HG03108 (cell line): ENCODE results near the gene C2orf76.
"Not testable (repeated sequence)": the region's sequence is repeated elsewhere in the genome, so short reads cannot be mapped to it uniquely, and the experiment has no call there.

Experiments used
- ATAC-seq: cut with Tn5 transposase; IDR thresholded peaks from one replicate; pipeline ENCODE4 v1.9.1; 2021; ENCODE audit warnings: moderate library complexity; ENCODE audit not compliant: unreplicated experiment

Gene C2orf76

GRCh38 chr2:119301413-119301812, 65.2 kb downstream of the C2orf76 start:
- ATAC-seq, result no peak

- ATAC-seq, result no peak
Measured at GRCh38 chr2:119295688-119296375, 70.8 kb downstream of the C2orf76 start.

DNA sequence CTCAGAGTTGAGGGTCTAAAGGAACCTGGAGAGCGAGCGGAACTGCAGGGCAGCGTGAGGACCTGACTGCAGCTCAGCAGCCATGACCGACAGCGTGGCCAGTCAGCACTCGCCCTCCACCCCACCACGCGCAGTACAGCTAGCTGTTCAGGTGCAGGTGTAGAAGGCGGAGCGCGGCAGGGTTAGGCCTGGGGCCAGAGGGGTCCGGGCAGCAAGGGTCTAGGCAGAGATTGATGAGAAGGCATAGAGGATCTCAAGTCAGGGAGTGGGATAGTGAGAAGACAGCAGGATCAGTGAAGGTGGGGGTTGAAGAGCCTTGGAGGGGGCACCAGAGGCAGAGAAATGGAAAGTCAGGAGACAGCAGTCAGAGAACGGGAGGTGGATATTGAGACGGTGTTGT, 72.0 kb downstream of the C2orf76 start:
- no peak for ATAC-seq

GRCh38 chr2:119293900-119294299, 72.7 kb downstream of the C2orf76 start:
- no peak for ATAC-seq

GRCh38 chr2:119293254-119293653, 73.4 kb downstream of the C2orf76 start:
- ATAC-seq, result no peak

GRCh38 chr2:119292226-119292625, 74.4 kb downstream of the C2orf76 start:
- ATAC-seq, result no peak

DNA sequence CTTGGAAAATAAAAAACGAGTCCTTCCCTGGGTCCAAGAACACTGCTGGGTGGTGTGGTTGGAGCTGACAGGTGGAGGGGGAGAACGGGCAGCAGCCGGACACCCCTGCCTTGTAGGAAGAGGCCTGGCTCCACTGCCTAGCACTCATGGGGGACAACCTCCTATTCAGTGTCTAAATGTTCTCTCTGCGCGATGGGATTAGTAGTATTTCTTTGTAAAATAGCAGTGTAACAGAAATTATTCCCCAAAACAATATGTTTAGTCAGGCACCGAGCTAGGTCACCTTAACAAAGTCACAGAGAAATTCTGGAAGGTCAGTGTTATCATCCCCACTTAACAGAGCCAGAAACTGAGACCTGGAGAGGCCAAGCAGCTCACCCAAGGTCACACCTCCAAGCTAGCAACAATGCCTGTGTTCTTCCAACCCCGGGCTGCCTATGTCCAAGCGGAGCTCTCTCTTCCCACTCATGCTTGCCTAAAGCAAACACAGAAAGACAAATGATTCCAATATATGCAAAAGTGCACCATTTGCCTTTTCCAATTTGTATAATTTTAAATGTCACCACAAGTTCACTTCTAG, 75.0 kb downstream of the C2orf76 start:
- ATAC-seq, result no peak

GRCh38 chr2:119290859-119291587, 75.6 kb downstream of the C2orf76 start:
- ATAC-seq, result no peak

DNA sequence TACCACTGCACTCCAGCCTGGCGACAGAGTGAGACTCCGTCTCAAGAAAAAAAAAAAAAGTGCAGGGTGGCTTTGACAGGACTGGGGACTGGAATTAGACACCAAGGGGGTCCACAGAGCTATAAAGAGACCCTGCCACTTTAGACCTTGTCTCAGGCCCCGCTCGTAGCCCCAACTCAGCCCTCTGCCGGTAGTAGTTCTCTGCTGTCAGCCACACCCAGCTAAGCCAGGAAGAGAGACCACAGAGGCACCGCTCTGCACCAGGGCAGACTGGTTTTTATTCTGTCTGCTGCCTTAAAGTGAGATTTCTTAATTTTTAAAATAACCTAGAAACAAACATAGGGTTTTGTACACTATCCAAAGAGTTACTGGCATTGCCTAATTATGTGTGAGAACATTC, 77.0 kb downstream of the C2orf76 start:
- ATAC-seq, result no peak

DNA sequence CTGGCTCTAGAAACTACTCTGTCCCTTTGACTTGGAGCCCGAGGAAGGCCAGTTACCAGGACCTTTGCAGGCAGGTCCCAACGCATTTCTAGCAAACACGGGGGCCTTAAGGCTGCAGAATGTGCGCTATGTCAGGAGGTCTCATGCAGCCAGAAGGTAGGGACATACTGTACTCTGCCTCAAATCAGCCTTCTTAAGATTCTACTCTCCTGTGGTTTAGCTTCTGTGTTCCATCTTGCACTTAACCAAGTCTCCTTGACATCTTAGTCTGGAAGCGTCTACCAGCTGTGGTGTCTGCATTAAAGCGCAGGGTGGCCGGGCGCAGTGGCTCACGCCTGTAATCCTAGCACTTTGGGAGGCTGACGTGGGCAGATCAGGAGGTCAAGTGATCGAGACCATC, 77.5 kb downstream of the C2orf76 start:
- ATAC-seq, result no peak

GRCh38 chr2:119288576-119288975, 78.1 kb downstream of the C2orf76 start:
- no peak for ATAC-seq

- no peak for ATAC-seq
Measured at GRCh38 chr2:119286661-119287060, 80.0 kb downstream of the C2orf76 start.

DNA sequence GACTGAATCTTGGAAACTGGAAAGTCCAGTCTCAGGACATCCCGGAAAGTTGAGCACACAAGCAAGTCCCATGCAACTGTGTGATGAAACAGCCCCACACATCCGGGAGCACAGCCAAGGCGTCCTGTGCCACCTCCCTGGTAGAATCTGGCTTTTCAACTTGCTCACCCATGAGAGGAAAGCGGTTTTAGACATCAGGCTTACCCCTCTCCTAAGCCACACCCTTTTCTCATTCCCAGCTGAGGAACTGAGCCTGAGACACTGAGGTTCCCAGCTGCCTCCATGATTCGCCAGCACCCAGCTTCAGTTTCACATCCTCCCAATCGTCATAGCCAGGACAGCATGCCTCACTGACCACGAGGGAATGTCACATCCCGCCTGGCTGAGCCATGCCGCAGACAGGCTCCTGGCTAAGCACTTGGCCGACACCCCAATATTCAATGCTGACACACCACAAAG, 82.7 kb downstream of the C2orf76 start:
- ATAC-seq, result no peak

GRCh38 chr2:119282996-119283511, 83.6 kb downstream of the C2orf76 start:
- ATAC-seq, result no peak

DNA sequence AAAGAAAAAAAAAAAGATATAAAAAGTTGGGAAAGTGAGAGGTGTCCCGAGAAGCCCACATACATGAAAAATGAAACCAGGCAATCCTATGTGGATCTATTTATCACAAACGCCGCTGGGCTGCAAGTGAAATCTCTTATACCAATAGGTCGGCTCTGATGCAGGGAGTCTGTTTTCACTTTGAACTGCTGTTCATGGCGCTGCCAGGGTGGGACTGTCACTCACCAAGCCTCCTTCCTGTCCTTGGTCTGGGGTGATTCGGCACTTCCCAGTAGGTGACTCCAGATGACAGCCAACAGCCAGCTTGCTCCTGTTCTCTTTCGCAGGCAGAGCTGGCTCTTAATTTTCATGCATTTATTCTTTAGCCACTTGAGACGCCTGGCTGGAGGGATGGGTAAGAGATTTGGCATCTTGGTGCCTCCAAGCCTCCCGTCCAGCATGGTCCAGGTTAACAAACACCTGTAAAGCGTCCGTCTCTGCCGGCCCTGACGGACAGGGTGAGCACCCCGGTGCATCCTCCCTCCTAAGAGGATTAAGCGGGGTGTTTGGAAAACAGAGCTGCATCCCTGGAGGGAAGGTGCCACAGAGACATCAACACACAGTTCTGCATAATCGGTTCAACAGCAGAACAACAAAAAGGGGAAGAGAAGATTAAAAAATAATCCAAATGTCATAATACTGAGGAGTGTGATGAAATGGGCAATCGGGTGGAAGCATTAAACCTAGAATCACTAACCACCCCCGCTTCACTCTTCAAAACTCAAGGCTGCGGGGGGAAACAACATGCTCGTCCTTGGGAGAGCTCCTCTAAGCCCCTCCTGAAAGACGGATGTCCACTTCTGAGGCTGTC, 84.3 kb downstream of the C2orf76 start:
- no peak for ATAC-seq

DNA sequence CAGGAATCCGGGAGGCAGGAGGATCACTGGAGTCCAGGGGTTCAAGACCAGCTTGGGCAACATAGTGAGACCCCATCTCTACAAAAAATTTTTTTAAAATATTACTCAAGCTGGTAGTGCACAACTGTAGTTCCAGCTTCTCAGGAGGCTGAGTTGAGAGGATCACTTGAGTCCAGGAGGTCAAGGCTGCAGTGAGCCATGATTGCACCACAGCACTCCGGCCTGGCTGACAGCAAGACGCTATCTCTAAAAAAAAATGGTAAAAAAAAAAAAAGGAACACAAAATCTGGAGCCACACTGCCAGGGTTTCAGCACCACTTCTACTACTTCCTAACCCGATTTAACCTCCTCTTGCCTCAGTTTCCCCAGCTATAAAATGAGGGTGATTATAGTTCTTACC, 86.0 kb downstream of the C2orf76 start:
- ATAC-seq, result no peak

- ATAC-seq, result no peak
Measured at GRCh38 chr2:119279666-119280065, 87.0 kb downstream of the C2orf76 start.

- no peak for ATAC-seq
Measured at GRCh38 chr2:119278946-119279345, 87.7 kb downstream of the C2orf76 start.

GRCh38 chr2:119278385-119278784, 88.2 kb downstream of the C2orf76 start:
- ATAC-seq, result not testable (repeated sequence)

GRCh38 chr2:119276864-119277263, 89.8 kb downstream of the C2orf76 start:
- no peak for ATAC-seq

- no peak for ATAC-seq
Measured at GRCh38 chr2:119267604-119268003, 99.0 kb downstream of the C2orf76 start.
